HepG2 (cell line): ENCODE measurements around the gene LIMCH1. TPM values are rescaled to one million over a fixed set of nuclear protein-coding genes. Genes with fewer than 3 reads are reported as not detected.

Source experiments
- ZNF557 ChIP-seq: sonication (generic); formaldehyde crosslinking; IDR thresholded peaks from 2 replicates; pipeline ENCODE4 v1.4.0; 2020; ENCODE audit warnings: missing genetic modification reagents
- polyA plus RNA-seq, 8 experiments: library from polyadenylated mRNA; depleted of rRNA in 3 of 8; stranded (reverse) in 7 of 8; unstranded in 1 of 8; fragments of >200 nt; fragmentation: Illumina TruSeq in 4 of 8; extraction: Trizol in 4 of 8; gene quantifications; 2 replicates each; pipeline versions ENCODE4 v1.2.1 to v1.2.3, GENCODE V29; 2011 to 2016; ENCODE audit warnings: low read depth in 4 of 8, missing spikeins in 1 of 8, mixed read lengths in 1 of 8; ENCODE audit not compliant: insufficient read depth in 1 of 8
- total RNA-seq, 5 experiments: library from RNA; depleted of rRNA; stranded (reverse); fragments of >200 nt; fragmentation: Illumina TruSeq; extraction: Trizol; gene quantifications; 2 replicates each; pipeline ENCODE4 v1.2.3, GENCODE V29; 2016; ENCODE audit warnings: low read depth in 1 of 5
- TF ChIP-seq, protein P1 (sequence below): sonication (generic); formaldehyde crosslinking; IDR thresholded peaks from 2 replicates; pipeline ENCODE4 v1.5.0; 2020; ENCODE audit warnings: missing genetic modification reagents
- TF ChIP-seq, protein P2 (sequence below): IDR thresholded peaks from 2 replicates; pipeline ENCODE4 v1.6.1; 2012; ENCODE audit warnings: inconsistent platforms
- TF ChIP-seq, protein P3 (sequence below): sonication (generic); formaldehyde crosslinking; IDR thresholded peaks from 2 replicates; pipeline ENCODE4 v1.5.1; 2020; ENCODE audit warnings: mild to moderate bottlenecking, missing genetic modification reagents, moderate library complexity
- TF ChIP-seq, protein P4 (sequence below): sonication (generic); formaldehyde crosslinking; IDR thresholded peaks from 2 replicates; pipeline ENCODE4 v1.4.0; 2020; ENCODE audit warnings: mild to moderate bottlenecking, missing genetic modification reagents, borderline replicate concordance
- TF ChIP-seq, protein P5 (sequence below): sonication (generic); formaldehyde crosslinking; IDR thresholded peaks from 2 replicates; pipeline ENCODE4 v1.5.1; 2020; ENCODE audit warnings: missing genetic modification reagents, mild to moderate bottlenecking, borderline replicate concordance

LIMCH1 gene
- total and polyA plus RNA-seq, 2 of the 13 experiments (the other 11 are each of a cell fraction or from before 2014, with no cell fraction given) = 0.04 TPM; not detected in 1

DNA sequence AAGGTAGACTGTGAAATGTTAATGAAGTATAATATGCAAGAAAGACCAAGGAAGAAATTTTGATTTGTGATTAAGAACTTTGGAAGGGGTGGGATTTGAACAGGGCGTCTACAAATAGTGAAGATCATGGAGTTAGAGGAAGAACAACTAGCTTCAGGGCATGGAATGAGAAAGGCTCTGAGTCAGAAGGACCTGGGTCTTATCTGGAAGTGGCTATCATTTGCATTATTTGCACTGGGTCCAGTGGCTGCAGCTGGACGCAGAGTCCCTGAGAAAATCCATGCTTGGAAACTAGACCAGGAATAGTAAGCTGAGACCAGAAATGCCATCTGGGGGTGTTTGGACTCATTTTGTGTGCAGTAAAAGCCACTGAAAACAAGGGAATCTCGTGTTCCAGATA, 4.3 kb upstream of the LIMCH1 start (continued):
- TF ChIP-seq, protein P1, sequence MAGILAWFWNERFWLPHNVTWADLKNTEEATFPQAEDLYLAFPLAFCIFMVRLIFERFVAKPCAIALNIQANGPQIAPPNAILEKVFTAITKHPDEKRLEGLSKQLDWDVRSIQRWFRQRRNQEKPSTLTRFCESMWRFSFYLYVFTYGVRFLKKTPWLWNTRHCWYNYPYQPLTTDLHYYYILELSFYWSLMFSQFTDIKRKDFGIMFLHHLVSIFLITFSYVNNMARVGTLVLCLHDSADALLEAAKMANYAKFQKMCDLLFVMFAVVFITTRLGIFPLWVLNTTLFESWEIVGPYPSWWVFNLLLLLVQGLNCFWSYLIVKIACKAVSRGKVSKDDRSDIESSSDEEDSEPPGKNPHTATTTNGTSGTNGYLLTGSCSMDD (CRISPR knock-in tag) = no peak
- TF ChIP-seq, protein P2, sequence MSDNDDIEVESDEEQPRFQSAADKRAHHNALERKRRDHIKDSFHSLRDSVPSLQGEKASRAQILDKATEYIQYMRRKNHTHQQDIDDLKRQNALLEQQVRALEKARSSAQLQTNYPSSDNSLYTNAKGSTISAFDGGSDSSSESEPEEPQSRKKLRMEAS = no peak
- TF ChIP-seq, protein P3, sequence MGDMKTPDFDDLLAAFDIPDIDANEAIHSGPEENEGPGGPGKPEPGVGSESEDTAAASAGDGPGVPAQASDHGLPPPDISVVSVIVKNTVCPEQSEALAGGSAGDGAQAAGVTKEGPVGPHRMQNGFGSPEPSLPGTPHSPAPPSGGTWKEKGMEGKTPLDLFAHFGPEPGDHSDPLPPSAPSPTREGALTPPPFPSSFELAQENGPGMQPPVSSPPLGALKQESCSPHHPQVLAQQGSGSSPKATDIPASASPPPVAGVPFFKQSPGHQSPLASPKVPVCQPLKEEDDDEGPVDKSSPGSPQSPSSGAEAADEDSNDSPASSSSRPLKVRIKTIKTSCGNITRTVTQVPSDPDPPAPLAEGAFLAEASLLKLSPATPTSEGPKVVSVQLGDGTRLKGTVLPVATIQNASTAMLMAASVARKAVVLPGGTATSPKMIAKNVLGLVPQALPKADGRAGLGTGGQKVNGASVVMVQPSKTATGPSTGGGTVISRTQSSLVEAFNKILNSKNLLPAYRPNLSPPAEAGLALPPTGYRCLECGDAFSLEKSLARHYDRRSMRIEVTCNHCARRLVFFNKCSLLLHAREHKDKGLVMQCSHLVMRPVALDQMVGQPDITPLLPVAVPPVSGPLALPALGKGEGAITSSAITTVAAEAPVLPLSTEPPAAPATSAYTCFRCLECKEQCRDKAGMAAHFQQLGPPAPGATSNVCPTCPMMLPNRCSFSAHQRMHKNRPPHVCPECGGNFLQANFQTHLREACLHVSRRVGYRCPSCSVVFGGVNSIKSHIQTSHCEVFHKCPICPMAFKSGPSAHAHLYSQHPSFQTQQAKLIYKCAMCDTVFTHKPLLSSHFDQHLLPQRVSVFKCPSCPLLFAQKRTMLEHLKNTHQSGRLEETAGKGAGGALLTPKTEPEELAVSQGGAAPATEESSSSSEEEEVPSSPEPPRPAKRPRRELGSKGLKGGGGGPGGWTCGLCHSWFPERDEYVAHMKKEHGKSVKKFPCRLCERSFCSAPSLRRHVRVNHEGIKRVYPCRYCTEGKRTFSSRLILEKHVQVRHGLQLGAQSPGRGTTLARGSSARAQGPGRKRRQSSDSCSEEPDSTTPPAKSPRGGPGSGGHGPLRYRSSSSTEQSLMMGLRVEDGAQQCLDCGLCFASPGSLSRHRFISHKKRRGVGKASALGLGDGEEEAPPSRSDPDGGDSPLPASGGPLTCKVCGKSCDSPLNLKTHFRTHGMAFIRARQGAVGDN (CRISPR knock-in tag) = no peak
- no peak for TF ChIP-seq ZNF557
- TF ChIP-seq, protein P4, sequence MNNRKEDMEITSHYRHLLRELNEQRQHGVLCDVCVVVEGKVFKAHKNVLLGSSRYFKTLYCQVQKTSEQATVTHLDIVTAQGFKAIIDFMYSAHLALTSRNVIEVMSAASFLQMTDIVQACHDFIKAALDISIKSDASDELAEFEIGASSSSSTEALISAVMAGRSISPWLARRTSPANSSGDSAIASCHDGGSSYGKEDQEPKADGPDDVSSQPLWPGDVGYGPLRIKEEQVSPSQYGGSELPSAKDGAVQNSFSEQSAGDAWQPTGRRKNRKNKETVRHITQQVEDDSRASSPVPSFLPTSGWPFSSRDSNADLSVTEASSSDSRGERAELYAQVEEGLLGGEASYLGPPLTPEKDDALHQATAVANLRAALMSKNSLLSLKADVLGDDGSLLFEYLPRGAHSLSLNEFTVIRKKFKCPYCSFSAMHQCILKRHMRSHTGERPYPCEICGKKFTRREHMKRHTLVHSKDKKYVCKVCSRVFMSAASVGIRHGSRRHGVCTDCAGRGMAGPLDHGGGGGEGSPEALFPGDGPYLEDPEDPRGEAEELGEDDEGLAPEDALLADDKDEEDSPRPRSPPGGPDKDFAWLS = no peak
- TF ChIP-seq, protein P5, sequence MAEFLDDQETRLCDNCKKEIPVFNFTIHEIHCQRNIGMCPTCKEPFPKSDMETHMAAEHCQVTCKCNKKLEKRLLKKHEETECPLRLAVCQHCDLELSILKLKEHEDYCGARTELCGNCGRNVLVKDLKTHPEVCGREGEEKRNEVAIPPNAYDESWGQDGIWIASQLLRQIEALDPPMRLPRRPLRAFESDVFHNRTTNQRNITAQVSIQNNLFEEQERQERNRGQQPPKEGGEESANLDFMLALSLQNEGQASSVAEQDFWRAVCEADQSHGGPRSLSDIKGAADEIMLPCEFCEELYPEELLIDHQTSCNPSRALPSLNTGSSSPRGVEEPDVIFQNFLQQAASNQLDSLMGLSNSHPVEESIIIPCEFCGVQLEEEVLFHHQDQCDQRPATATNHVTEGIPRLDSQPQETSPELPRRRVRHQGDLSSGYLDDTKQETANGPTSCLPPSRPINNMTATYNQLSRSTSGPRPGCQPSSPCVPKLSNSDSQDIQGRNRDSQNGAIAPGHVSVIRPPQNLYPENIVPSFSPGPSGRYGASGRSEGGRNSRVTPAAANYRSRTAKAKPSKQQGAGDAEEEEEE (CRISPR knock-in tag) = no peak
